Mesodermal cell (in vitro differentiated cells): ENCODE results near the gene ELMO1.

Experiments
- H3K27ac ChIP-seq: 2 replicates; pipeline ENCODE4 v1.7.0; 2013; ENCODE audit warnings: mild to moderate bottlenecking, low read depth, low read length, moderate library complexity; ENCODE audit not compliant: severe bottlenecking
- H3K36me3 ChIP-seq: 2 replicates; pipeline ENCODE4 v1.7.1; 2013; ENCODE audit warnings: mild to moderate bottlenecking, low read length, moderate library complexity; ENCODE audit not compliant: control insufficient read depth, insufficient read depth
- H3K4me1 ChIP-seq: one replicate; pipeline ENCODE4 v1.7.1; 2013; ENCODE audit warnings: mild to moderate bottlenecking, low read length; ENCODE audit not compliant: insufficient read depth, control insufficient read depth, poor library complexity, severe bottlenecking
- H3K4me3 ChIP-seq: 2 replicates; pipeline ENCODE4 v1.7.0; 2013; ENCODE audit warnings: low read length, control low read depth, mild to moderate bottlenecking; ENCODE audit not compliant: insufficient read depth, poor library complexity, severe bottlenecking; ENCODE audit errors: extremely low read depth
- H3K9me3 ChIP-seq: 2 replicates; pipeline ENCODE4 v1.7.1; 2013; ENCODE audit warnings: mild to moderate bottlenecking, low read length, moderate library complexity; ENCODE audit not compliant: control insufficient read depth
- WGBS, 2 experiments: methylation state at CpG; one replicate each; pipeline ENCODE4 v1.1.5; 2013; ENCODE audit warnings: missing lambda C conversion rate in 2 of 2; ENCODE audit not compliant: insufficient coverage in 2 of 2; 5-methylcytosine and 5-hydroxymethylcytosine counted together

The ELMO1 gene

DNA sequence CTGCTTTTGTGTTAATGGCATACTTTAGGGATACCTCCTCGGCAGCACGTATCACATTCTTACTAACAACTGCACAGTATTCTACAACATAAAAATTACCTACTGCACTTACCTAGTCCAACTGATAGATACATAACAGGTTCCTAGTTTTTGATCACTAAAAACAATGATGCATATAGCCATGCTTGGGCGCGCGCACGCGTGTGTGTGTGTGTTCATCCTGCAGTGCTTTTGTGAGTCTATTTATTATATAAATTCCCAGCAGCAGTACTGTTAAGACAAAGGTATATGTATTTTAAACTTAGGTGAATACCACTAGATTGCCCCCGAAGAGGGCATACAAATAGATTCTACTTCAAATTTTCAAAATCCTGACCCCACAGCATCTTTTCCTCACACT, 181.4 kb downstream of the ELMO1 start:
- no peaks in the 10 kb centered on the region for H3K9me3 ChIP-seq
- H3K4me1 ChIP-seq: peaks cover 4% of the 10 kb centered on the region
- WGBS, 2 experiments: 94 to 100% methylated on average over 2 of the region's 8 CpGs
- H3K27ac ChIP-seq: no peak overlapping the region
- H3K36me3 ChIP-seq: peaks cover 6% of the 10 kb centered on the region
- H3K4me3 ChIP-seq: no peak overlapping the region

DNA sequence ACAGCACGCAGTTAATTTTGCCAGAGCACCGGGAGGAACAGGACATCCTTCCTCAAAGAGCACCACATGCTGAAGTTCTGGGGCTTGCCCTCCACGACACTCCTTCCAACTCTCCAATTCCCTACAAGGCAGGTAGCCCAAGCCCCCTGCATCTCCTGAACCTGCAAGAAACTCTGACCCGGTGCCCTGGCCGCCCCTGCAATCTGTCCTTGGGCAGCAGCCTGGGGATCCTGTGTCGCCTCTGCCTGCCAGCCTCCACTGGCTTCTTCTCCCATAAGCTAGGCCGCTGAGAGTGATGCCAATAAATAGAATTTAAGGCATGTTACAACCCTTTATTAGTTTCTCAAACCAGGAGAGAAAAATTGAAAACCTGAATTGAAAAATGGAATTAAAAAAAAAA, 182.8 kb downstream of the ELMO1 start:
- Histone ChIP-seq H3K4me3 (no peak overlapping the region), H3K36me3 (peaks cover 4% of the 10 kb centered on the region), H3K4me1 (peaks cover 4% of the 10 kb centered on the region), H3K9me3 (no peaks in the 10 kb centered on the region), H3K27ac (no peak overlapping the region)
- 90 to 93% methylated on average over 4 to 6 of the region's 7 CpGs for WGBS, 2 experiments

DNA sequence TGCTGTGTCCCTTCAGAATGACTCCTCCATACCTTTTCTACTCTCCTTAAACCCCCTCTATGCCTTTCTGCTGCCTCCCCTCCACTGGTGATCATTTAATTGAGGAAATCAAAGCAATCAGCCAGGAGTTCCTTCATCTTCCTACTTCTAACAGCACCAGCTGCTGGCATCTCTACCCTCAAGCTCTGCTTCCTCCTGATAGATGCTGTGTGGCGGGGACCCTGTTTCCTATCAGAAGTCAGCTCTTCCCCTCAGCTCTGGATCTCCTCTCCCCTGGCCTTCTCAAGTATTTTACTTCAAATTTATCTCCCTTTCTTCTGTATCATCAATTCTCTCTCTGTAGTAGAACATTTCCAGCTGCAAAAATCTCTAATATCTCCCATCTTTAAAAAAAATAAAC, 183.7 kb downstream of the ELMO1 start:
- no peak overlapping the region for H3K27ac ChIP-seq
- no peaks in the 10 kb centered on the region for H3K9me3 ChIP-seq
- H3K4me3 ChIP-seq: no peak overlapping the region
- H3K36me3 ChIP-seq: peaks cover 4% of the 10 kb centered on the region
- H3K4me1 ChIP-seq: peaks cover 4% of the 10 kb centered on the region
- 75 to 100% methylated on average over 1 of the region's 1 CpG for WGBS, 2 experiments

DNA sequence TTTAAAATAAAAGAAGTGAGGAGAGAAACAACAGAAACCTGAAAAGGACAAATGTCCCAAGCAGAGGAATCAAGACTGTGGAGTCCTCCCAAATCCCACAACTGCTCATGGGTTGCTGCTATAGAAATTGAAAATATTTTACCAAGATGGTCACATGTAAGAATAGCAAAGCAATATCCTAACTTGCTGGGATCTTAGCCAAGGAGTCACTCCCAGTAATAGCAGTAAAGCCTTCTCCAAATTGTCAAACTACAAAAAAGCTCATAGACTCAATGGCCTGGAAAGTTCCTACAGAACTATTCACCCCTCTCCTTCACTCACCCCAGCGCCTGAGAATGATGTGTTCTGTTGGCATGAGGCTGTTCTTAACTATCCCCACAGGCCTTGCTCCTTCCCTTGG, 186.5 kb downstream of the ELMO1 start:
- no peaks in the 10 kb centered on the region for H3K4me1 ChIP-seq
- H3K4me3 ChIP-seq: no peak overlapping the region
- 100% methylated on average over 1 of the region's 1 CpG for WGBS, 2 experiments
- H3K27ac ChIP-seq: no peak overlapping the region
- no peaks in the 10 kb centered on the region for H3K9me3 ChIP-seq
- H3K36me3 ChIP-seq: no peaks in the 10 kb centered on the region

DNA sequence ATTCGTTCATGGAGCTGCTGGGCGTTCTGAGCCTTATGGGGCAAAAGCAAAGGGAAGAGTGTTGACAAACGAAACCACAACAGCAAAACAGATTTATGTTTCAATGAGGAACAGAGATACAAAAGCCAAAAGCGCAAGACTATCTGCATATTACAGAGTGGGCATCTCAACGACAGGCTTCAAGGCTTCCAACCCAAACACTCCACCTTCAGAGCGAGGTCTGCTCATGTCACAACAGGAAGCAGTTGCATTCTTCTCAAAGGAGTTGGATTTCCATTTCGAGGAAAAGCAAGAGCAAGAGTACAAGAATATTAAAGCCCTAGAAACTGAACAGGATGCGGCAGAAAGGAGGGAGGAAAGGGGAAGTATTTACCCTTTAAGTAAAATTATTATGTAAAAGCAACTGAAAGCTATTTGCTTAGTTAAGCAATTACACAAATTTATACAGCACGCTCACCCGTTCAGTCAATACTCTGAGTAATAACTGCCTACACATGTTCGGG, 189.3 kb downstream of the ELMO1 start:
- no peaks in the 10 kb centered on the region for H3K4me1 ChIP-seq
- H3K27ac ChIP-seq: no peak overlapping the region
- no peaks in the 10 kb centered on the region for H3K9me3 ChIP-seq
- H3K36me3 ChIP-seq: no peaks in the 10 kb centered on the region
- 98 to 100% methylated on average over 7 of the region's 11 CpGs for WGBS, 2 experiments
- no peak overlapping the region for H3K4me3 ChIP-seq

DNA sequence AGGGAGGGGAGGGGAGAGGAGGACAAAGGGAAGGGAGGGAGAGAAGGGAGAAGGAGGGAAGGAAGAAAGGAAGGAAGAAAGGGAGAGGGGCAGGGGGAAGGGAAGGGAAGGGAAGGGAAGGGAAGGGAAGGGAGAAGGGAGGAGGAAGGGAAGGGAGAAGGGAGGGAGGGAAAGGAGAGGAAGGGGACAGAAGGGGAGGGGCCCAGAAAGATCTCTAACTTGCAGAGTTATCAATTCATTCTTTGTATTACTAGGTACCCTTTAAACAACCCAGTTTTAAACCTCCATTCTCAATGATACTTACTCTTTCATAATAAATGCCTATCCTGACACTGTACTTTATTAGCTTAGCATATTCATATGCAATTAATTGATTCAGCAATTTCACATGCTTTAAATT, 192.0 kb downstream of the ELMO1 start:
- Histone ChIP-seq H3K4me1 (no peaks in the 10 kb centered on the region), H3K4me3 (no peak overlapping the region), H3K9me3 (no peaks in the 10 kb centered on the region), H3K27ac (no peak overlapping the region), H3K36me3 (no peaks in the 10 kb centered on the region)

DNA sequence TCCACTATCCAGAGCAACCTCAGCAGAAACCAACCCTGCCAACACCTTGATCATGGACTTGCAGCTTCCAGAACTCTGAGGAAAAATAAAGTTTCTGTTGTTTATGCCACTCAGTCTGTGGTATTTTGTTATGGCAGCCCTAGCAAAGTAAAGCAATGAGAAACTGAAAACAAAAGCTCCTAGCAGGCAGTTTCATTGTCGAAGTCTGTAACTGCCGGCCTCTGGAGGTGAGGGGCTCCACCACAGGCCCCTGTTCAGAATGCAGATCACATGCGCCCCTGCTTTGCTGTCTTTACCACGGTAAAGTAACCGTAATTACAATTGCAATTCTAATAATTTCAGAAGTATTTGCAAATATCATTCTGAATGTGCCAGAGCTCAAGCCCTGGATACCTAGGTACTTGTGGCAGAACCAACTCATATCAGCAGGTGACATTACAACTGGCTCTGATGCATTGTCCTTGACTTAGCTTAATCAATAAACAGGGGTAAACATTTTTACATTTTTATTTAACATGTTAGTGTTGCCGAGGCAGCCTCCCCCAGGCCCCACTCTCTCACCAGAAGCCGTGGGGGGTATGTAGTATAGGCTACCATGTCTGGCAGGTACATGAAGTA, 193.2 kb downstream of the ELMO1 start:
- Histone ChIP-seq H3K4me3 (no peak overlapping the region), H3K4me1 (no peaks in the 10 kb centered on the region), H3K36me3 (no peaks in the 10 kb centered on the region), H3K27ac (no peak overlapping the region), H3K9me3 (no peaks in the 10 kb centered on the region)
- 68 to 84% methylated on average over 2 to 4 of the region's 7 CpGs for WGBS, 2 experiments

DNA sequence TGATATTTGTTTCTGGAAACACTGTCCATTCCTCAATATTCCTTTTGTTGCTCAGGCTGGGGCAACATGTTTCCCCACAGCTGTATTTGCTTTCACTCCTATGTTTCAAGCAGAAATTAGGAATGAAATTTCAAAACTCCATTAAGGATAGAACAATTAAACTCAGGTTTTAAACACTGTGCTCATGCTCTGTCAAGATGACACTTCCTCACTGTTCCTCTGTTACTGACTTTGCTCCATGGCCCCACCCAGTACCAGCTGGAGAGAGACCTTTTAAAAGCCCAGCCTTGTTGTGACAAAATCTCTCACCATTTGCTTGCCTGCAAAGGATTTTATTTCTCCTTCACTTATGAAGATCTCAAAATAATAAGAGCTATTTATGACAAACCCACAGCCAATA, 197.4 kb downstream of the ELMO1 start:
- H3K9me3 ChIP-seq: no peaks in the 10 kb centered on the region
- no peaks in the 10 kb centered on the region for H3K36me3 ChIP-seq
- H3K27ac ChIP-seq: no peak overlapping the region
- H3K4me1 ChIP-seq: no peaks in the 10 kb centered on the region
- no peak overlapping the region for H3K4me3 ChIP-seq

DNA sequence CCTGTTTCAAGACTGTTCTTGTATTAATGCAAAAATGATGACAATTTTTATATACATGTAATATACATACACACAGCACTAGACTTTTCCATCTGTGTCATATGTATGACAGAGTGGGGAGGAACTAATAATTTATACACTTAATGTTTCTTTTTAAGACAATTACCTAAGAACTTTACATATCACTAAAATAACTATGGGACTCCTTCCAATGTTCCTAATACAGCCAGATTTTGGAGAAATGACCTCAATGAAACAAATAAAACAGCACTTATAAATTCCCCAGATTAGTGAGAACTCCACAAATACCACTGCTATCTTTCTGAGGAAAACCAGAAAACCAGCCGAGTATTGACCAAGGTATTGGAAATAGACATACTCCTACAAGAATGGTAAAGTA, 199.4 kb downstream of the ELMO1 start:
- Histone ChIP-seq H3K4me3 (no peak overlapping the region), H3K4me1 (no peaks in the 10 kb centered on the region), H3K36me3 (no peaks in the 10 kb centered on the region), H3K27ac (no peak overlapping the region), H3K9me3 (no peaks in the 10 kb centered on the region)
- no CpG with 5 or more reads among the region's 1 CpG for WGBS, 2 experiments

DNA sequence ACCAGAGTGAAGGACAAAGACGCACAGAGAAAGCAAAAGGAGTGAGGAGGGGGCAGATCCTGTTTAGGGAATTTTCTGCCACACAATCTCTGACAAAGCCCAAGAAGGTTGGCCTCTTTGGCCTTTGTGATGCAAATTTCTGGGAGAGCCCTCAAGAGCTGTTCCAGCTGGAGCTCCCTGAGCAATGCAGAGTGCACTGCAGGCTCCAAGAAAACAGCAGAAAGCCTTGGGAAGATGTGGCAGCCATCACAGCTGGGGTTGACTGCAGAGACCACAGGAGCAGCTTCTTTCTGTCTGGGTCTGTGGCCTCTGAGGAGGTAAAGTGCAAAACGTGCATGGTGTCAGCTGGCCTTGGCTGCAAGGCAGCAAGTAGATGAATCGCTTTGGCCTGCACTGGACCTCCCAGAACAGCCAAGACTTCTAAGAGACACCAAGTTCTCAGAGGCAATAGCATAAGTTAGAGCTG, 200.2 kb downstream of the ELMO1 start:
- no peaks in the 10 kb centered on the region for H3K36me3 ChIP-seq
- H3K27ac ChIP-seq: peak overlapping the region; percentile 79
- 10 to 40% methylated on average over 2 of the region's 3 CpGs for WGBS, 2 experiments
- H3K9me3 ChIP-seq: no peaks in the 10 kb centered on the region
- no peaks in the 10 kb centered on the region for H3K4me1 ChIP-seq
- H3K4me3 ChIP-seq: no peak overlapping the region

DNA sequence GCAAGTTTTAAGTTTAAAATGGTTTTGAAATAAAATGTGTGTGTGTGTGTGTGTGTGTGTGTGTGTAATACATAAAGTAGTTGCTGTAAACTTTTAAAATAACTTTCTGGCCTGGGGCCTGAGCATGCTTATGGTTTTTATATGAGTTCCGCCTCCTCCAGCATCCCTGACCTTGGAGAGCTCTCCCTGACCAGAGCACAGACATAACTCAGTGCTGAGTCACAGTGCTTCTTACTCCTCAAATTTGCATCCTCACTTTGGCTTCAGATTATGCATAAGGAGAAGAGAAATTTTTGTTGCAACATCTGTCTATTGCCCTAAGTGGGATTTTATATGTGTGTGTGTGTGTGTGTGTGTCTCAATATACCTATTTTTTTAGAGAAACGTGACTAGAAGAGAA, 200.8 kb downstream of the ELMO1 start:
- no peaks in the 10 kb centered on the region for H3K9me3 ChIP-seq
- 0 to 50% methylated on average over 1 of the region's 2 CpGs for WGBS, 2 experiments
- H3K4me3 ChIP-seq: no peak overlapping the region
- H3K27ac ChIP-seq: peak overlapping the region; percentile 79
- no peaks in the 10 kb centered on the region for H3K4me1 ChIP-seq
- no peaks in the 10 kb centered on the region for H3K36me3 ChIP-seq
